Measurements from ENCODE around the gene CSMD2.

GRCh38 chr1:33946836-33947235, 218.2 kb downstream of the CSMD2 start:
- no peak for TF ChIP-seq ZNF274 (IDR thresholded peaks at IDR 0.05; ENCODE audit: low read depth, low read length)
- TF ChIP-seq TCF7L2 (IDR thresholded peaks at IDR 0.05; ENCODE audit: borderline replicate concordance, extremely low read depth, insufficient read depth, insufficient read length), result no peak
- no peak for TF ChIP-seq POLR2AphosphoS5 (IDR thresholded peaks at IDR 0.05; ENCODE audit: low read depth, low read length)
- TF ChIP-seq MAX (IDR thresholded peaks at IDR 0.05), result no peak
- TF ChIP-seq ZFX (IDR thresholded peaks at IDR 0.05), result no peak
- no peak for TF ChIP-seq POLR2A (IDR thresholded peaks at IDR 0.05; ENCODE audit: borderline replicate concordance, extremely low read depth, insufficient read depth, insufficient read length)
